ENCODE data around the gene TUFT1. TPM values are rescaled to one million over a fixed set of nuclear protein-coding genes. Genes with fewer than 3 reads are reported as not detected.

The TUFT1 gene
- total and polyA plus RNA-seq, 7 experiments from 2014 or later, result 0.92 to 4.8 (median 3.1) TPM

DNA sequence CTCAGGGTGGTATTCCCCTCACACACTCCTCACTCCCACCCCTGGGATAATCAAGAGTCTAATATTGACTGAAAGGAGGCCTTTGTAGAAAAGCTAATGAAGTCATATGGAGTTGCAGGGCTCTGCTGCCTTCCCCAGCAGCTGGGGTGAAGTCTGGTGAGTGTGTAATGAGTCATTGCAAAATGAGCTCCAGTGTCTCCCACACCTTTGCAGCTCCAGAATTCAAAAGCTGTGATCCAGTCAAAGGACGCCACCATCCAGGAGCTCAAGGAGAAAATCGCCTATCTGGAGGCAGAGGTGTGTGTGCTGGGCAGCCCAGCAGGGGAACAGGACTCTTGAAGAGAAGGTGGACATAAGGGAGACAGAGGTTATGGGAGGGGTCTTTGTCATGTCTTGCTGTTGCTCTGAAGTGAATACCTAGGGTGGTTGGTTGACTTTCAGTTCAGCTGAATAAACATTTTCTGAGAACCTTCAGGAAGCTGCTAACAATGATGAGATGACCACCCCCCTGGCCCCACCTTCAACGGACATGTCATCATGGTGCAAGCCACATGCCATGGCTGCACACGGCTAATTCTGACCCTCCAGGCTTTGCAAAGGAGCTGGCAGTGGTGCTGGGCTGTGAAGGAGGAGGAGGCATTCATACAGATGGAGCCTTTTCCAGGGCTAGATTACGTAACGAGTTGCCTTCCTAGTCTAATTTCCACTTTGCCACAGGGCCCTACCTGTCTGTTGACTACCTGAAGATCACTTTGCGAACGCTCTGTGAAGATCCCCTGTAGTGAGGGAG is 39.5 kb downstream of the TUFT1 start:
- Histone ChIP-seq H3K27me3 (ENCODE audit: control insufficient read depth in 2 of 2, insufficient read depth in 2 of 2, low read length in 2 of 2) (no peaks in the 10 kb centered on the region), H3K9me3 (ENCODE audit: control insufficient read depth in 2 of 3, low read length in 3 of 3) (no peaks in the 10 kb centered on the region), H3K4me3 (ENCODE audit: low read length) (no peak overlapping the region), H3K36me3 (ENCODE audit: control insufficient read depth in 2 of 3, insufficient read depth in 3 of 3, low read length in 3 of 3) (peaks cover 0 to 5% (median 0%) of the 10 kb centered on the region in 3 experiments), H3K27ac (ENCODE audit: low read depth, low read length) (no peak overlapping the region), H3K4me1 (ENCODE audit: control insufficient read depth in 2 of 2, insufficient read depth in 2 of 2, low read length in 2 of 2) (no peaks in the 10 kb centered on the region)
- ChIA-PET POLR2A (no interaction called here), CTCF (interaction anchor here (1.2 kb wide), 1 partner anchor 14 kb away, joined by 4 read pairs; no protein-coding TSS in a partner anchor)
- DNase-seq (no peak), ATAC-seq (no peak)
- H3K9me3 Mint-ChIP-seq, result peaks cover 0 to 1% (median 0%) of the 10 kb centered on the region in 11 donors
- peaks cover 0 to 11% (median 3%) of the 10 kb centered on the region in 5 donors for H3K36me3 Mint-ChIP-seq
- intact Hi-C loops (cut with micrococcal nuclease), result no loop called here
- no peak overlapping the region for H3K4me3 Mint-ChIP-seq
- H3K27ac Mint-ChIP-seq, result no peak overlapping the region
- no peaks in the 10 kb centered on the region for H3K27me3 Mint-ChIP-seq
- peaks cover 0 to 10% (median 0%) of the 10 kb centered on the region in 7 donors for H3K4me1 Mint-ChIP-seq

DNA sequence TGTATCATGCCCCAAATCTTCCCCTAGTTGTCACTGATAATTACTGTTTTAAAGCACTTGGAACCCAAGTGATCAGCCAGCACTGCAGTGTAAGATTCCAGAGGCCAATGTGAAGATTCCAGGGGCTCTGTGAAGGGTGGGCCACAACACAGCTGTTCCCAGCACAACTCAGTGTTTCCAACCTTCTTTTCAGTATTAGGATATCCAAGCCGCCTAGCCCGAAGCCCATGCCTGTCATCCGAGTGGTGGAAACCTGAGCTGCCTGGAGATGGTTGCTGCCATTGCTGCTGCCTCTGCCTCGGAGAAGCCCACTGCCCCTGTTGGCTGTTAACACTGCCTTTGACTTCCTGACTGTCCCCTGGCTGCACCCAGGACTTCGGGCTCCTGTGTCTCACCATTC is 41.3 kb downstream of the TUFT1 start:
- DNase-seq (no peak), ATAC-seq (no peak)
- H3K9me3 Mint-ChIP-seq, result peaks cover 0 to 1% (median 0%) of the 10 kb centered on the region in 11 donors
- ChIA-PET POLR2A (no interaction called here), CTCF (interaction anchor here (0.5 to 0.7 kb wide), 2 partner anchors 12 to 350 kb away, joined by 3 to 6 read pairs; no protein-coding TSS in a partner anchor)
- H3K27me3 ChIP-seq (ENCODE audit: control insufficient read depth in 2 of 2, insufficient read depth in 2 of 2, low read length in 2 of 2), result no peaks in the 10 kb centered on the region
- no peaks in the 10 kb centered on the region for H3K4me1 ChIP-seq (ENCODE audit: control insufficient read depth in 2 of 2, insufficient read depth in 2 of 2, low read length in 2 of 2)
- H3K4me3 Mint-ChIP-seq, result no peak overlapping the region
- no peaks in the 10 kb centered on the region for H3K27me3 Mint-ChIP-seq
- peaks cover 0 to 3% (median 0%) of the 10 kb centered on the region in 7 donors for H3K4me1 Mint-ChIP-seq
- no peak overlapping the region for H3K27ac Mint-ChIP-seq
- H3K9me3 ChIP-seq (ENCODE audit: control insufficient read depth in 2 of 3, low read length in 3 of 3), result no peaks in the 10 kb centered on the region
- H3K27ac ChIP-seq (ENCODE audit: low read depth, low read length), result no peak overlapping the region
- H3K36me3 Mint-ChIP-seq, result peaks cover 0 to 6% (median 0%) of the 10 kb centered on the region in 5 donors
- H3K36me3 ChIP-seq (ENCODE audit: control insufficient read depth in 2 of 3, insufficient read depth in 3 of 3, low read length in 3 of 3), result peaks cover 0 to 5% (median 0%) of the 10 kb centered on the region in 3 experiments
- intact Hi-C loops (cut with micrococcal nuclease), result no loop called here
- no peak overlapping the region for H3K4me3 ChIP-seq (ENCODE audit: low read length)

DNA sequence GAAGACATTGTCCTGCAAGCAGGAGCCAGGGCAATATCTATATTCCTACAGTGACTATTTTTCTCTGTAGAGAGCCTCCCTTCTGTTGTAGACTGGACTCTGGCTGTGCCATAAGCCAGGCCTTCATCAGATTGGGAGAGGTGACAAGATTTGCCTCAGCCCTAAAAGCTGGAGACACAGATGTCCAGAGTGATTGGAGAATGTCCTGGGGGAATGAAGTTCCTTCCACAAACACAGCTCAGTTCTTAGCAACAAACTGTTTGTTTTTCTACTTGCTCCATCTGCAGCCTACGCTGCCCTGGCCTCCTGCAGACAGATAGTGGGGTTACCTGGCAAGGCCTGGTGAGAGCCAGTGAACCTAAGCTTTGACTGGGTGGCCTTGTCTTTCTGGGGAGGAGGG is 41.8 kb downstream of the TUFT1 start:
- peaks cover 0 to 3% (median 0%) of the 10 kb centered on the region in 7 donors for H3K4me1 Mint-ChIP-seq
- intact Hi-C loops (cut with micrococcal nuclease), result no loop called here
- Histone ChIP-seq H3K27ac (ENCODE audit: low read depth, low read length) (no peak overlapping the region), H3K4me3 (ENCODE audit: low read length) (no peak overlapping the region), H3K9me3 (ENCODE audit: control insufficient read depth in 2 of 3, low read length in 3 of 3) (no peaks in the 10 kb centered on the region), H3K4me1 (ENCODE audit: control insufficient read depth in 2 of 2, insufficient read depth in 2 of 2, low read length in 2 of 2) (no peaks in the 10 kb centered on the region), H3K36me3 (ENCODE audit: control insufficient read depth in 2 of 3, insufficient read depth in 3 of 3, low read length in 3 of 3) (peaks cover 0 to 5% (median 0%) of the 10 kb centered on the region in 3 experiments), H3K27me3 (ENCODE audit: control insufficient read depth in 2 of 2, insufficient read depth in 2 of 2, low read length in 2 of 2) (no peaks in the 10 kb centered on the region)
- POLR2A ChIA-PET, result no interaction called here
- CTCF ChIA-PET, result interaction anchor here (0.5 to 0.7 kb wide), 3 partner anchors 12 to 351 kb away, joined by 3 to 6 read pairs (median 3); no protein-coding TSS in a partner anchor
- no peaks in the 10 kb centered on the region for H3K27me3 Mint-ChIP-seq
- H3K9me3 Mint-ChIP-seq, result peaks cover 0 to 1% (median 0%) of the 10 kb centered on the region in 11 donors
- H3K27ac Mint-ChIP-seq, result no peak overlapping the region
- no peak overlapping the region for H3K4me3 Mint-ChIP-seq
- peaks cover 0 to 6% (median 0%) of the 10 kb centered on the region in 5 donors for H3K36me3 Mint-ChIP-seq
- DNase-seq (no peak), ATAC-seq (no peak)

DNA sequence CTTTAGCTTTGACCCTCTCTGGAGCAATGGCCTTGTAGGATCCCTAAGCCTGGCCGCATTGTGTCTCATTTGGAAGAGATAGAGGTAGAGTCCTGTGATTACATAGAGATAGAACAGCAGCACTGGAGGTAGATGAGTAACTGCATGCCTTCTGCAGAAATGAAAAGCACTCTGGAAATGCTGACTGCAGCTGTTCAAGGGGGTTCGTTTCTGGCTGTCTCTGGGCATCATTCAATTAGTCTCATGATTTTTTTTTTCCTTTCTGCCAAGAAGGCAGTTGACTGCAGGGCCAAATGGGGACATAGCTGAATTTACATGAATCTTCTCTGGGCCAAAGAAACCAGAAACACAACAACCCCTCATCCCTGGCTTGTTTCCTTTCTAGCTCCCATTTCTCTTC is 43.7 kb downstream of the TUFT1 start:
- intact Hi-C loops (cut with micrococcal nuclease), result no loop called here
- DNase-seq (no peak), ATAC-seq (no peak)
- Mint-ChIP-seq H3K4me3 (no peak overlapping the region), H3K36me3 (peaks cover 0 to 6% (median 0%) of the 10 kb centered on the region in 5 donors), H3K27me3 (peaks cover 0 to 7% (median 0%) of the 10 kb centered on the region in 5 donors), H3K9me3 (peaks cover 0 to 1% (median 0%) of the 10 kb centered on the region in 11 donors), H3K4me1 (peaks cover 0 to 3% (median 0%) of the 10 kb centered on the region in 7 donors), H3K27ac (no peak overlapping the region)
- no peaks in the 10 kb centered on the region for H3K27me3 ChIP-seq (ENCODE audit: control insufficient read depth in 2 of 2, insufficient read depth in 2 of 2, low read length in 2 of 2)
- no peak overlapping the region for H3K27ac ChIP-seq (ENCODE audit: low read depth, low read length)
- H3K9me3 ChIP-seq (ENCODE audit: control insufficient read depth in 2 of 3, low read length in 3 of 3), result no peaks in the 10 kb centered on the region
- no peaks in the 10 kb centered on the region for H3K4me1 ChIP-seq (ENCODE audit: control insufficient read depth in 2 of 2, insufficient read depth in 2 of 2, low read length in 2 of 2)
- CTCF ChIA-PET, result no interaction called here
- H3K36me3 ChIP-seq (ENCODE audit: control insufficient read depth in 2 of 3, insufficient read depth in 3 of 3, low read length in 3 of 3), result peaks cover 0 to 5% (median 0%) of the 10 kb centered on the region in 3 experiments
- POLR2A ChIA-PET, result no interaction called here
- H3K4me3 ChIP-seq (ENCODE audit: low read length), result no peak overlapping the region

DNA sequence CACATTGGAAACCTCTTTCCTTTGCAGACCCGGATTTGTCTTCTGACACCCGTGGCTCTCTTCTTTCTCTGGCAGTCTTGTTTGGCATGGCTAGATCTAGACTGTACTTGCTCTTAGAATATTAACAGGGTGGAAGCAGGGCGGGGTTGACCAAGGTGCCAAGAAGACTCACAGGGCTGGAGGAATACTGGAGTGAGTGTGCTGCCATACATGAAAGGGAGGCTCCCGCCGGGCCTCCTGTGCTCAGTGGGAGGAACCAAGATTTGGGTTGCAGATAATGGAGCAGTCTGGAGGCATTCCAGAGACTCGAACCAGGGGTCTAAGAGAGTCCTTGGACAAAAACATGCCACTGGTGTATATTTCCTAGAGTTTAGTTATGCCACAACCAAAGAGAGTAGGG is 44.2 kb downstream of the TUFT1 start:
- ATAC-seq (no peak), DNase-seq (no peak)
- intact Hi-C loops (cut with micrococcal nuclease), result no loop called here
- Histone ChIP-seq H3K4me1 (ENCODE audit: control insufficient read depth in 2 of 2, insufficient read depth in 2 of 2, low read length in 2 of 2) (no peaks in the 10 kb centered on the region), H3K36me3 (ENCODE audit: control insufficient read depth in 2 of 3, insufficient read depth in 3 of 3, low read length in 3 of 3) (peaks cover 0 to 4% (median 0%) of the 10 kb centered on the region in 3 experiments), H3K27ac (ENCODE audit: low read depth, low read length) (no peak overlapping the region), H3K4me3 (ENCODE audit: low read length) (no peak overlapping the region), H3K27me3 (ENCODE audit: control insufficient read depth in 2 of 2, insufficient read depth in 2 of 2, low read length in 2 of 2) (no peaks in the 10 kb centered on the region), H3K9me3 (ENCODE audit: control insufficient read depth in 2 of 3, low read length in 3 of 3) (no peaks in the 10 kb centered on the region)
- Mint-ChIP-seq H3K9me3 (peaks cover 0 to 1% (median 0%) of the 10 kb centered on the region in 11 donors), H3K27me3 (peaks cover 0 to 7% (median 0%) of the 10 kb centered on the region in 5 donors), H3K4me3 (no peak overlapping the region), H3K4me1 (peaks cover 0 to 2% (median 0%) of the 10 kb centered on the region in 7 donors), H3K36me3 (peaks cover 0 to 3% (median 0%) of the 10 kb centered on the region in 5 donors), H3K27ac (no peak overlapping the region)
- CTCF ChIA-PET, result no interaction called here
- POLR2A ChIA-PET, result no interaction called here

DNA sequence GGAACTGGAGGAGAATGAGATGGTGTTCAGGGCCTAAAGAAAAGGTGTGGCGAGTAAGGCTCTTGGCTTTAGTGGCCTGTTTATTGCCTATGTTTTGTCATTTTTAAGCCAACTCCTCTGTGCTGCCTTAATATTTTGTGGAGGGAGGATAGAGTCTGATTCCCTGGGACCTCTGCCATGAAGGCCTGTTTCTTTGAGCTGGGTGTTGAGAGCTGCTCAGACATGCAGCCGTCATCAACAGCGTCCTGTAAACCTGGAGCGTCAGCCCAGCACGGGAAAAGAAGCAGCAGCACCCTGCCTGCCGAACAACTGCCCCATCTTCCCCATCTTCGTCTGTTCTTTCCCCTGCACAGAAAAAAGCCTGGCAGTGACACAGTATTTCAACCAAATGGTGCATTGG is 44.7 kb downstream of the TUFT1 start:
- POLR2A ChIA-PET, result no interaction called here
- Histone ChIP-seq H3K4me1 (ENCODE audit: control insufficient read depth in 2 of 2, insufficient read depth in 2 of 2, low read length in 2 of 2) (no peaks in the 10 kb centered on the region), H3K27me3 (ENCODE audit: control insufficient read depth in 2 of 2, insufficient read depth in 2 of 2, low read length in 2 of 2) (no peaks in the 10 kb centered on the region), H3K36me3 (ENCODE audit: control insufficient read depth in 2 of 3, insufficient read depth in 3 of 3, low read length in 3 of 3) (no peaks in the 10 kb centered on the region), H3K27ac (ENCODE audit: low read depth, low read length) (no peak overlapping the region), H3K4me3 (ENCODE audit: low read length) (no peak overlapping the region), H3K9me3 (ENCODE audit: control insufficient read depth in 2 of 3, low read length in 3 of 3) (no peaks in the 10 kb centered on the region)
- Mint-ChIP-seq H3K4me1 (no peaks in the 10 kb centered on the region), H3K27ac (no peak overlapping the region), H3K9me3 (peaks cover 0 to under 1% (median 0%) of the 10 kb centered on the region in 11 donors), H3K4me3 (no peak overlapping the region), H3K36me3 (no peaks in the 10 kb centered on the region), H3K27me3 (peaks cover 0 to 11% (median under 1%) of the 10 kb centered on the region in 5 donors)
- intact Hi-C loops (cut with micrococcal nuclease), result no loop called here
- ATAC-seq (no peak), DNase-seq (no peak)
- CTCF ChIA-PET, result no interaction called here

Data from naive thymus-derived CD4-positive, alpha-beta T cell (primary cell).